ENCODE data around the gene PPP2R5E. TPM values are rescaled to one million over a fixed set of nuclear protein-coding genes. Genes with fewer than 3 reads are reported as not detected.

PPP2R5E gene
- total RNA-seq, 2 donors from 2014 or later: 38.5 to 44.3 TPM

DNA sequence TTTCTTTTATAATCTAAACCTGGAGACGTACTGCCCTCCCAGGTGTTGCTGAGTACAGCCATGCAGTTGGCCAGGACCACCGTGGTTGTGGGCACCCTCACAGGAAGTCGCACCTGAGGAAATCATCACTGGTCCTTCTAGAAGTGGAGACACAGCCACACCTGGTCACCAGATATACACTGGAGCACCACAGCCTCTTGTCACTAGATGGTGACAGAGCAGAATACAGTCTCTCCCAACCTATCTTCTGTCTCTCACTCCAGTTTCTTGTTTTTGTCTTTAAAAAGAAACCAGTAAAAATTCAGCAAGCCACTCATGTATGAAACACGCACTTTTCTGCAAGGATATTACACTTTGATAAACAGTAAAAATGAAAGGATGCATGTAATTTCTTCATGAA, 181.4 kb downstream of the PPP2R5E start:
- no peaks in the 10 kb centered on the region for H3K9me3 ChIP-seq (ENCODE audit: control insufficient read depth, low read length, poor library complexity, severe bottlenecking)
- Mint-ChIP-seq H3K27ac (no peak overlapping the region), H3K4me1 (no peaks in the 10 kb centered on the region), H3K36me3 (ENCODE audit: low read depth) (peaks cover 2% of the 10 kb centered on the region), H3K4me3 (no peak overlapping the region), H3K27me3 (peaks cover 9% of the 10 kb centered on the region)
- ATAC-seq (no peak), DNase-seq (no peak)

DNA sequence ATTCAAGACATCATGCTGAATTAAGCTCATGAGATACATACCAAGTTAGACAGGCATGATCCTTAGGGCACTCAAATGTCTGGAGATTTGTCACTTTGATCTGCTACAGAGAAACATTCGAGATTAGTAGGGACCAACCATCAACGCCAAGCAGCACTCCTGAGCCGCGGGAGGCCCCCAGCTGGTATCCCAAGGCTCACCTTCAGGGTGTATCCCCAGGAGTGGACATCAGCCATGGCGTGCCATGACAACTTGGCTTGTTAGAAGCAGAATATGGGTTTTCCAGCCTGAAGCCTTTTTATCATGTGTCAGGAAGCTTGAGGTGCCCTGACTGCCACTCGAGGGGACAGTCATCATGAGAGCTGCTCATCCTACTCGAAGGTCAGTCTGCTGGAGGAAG, 185.3 kb downstream of the PPP2R5E start:
- no peaks in the 10 kb centered on the region for H3K9me3 ChIP-seq (ENCODE audit: control insufficient read depth, low read length, poor library complexity, severe bottlenecking)
- peaks cover 20% of the 10 kb centered on the region for H3K27me3 Mint-ChIP-seq
- no peak overlapping the region for H3K27ac Mint-ChIP-seq
- H3K36me3 Mint-ChIP-seq (ENCODE audit: low read depth): no peaks in the 10 kb centered on the region
- H3K4me3 Mint-ChIP-seq: no peak overlapping the region
- no peak for ATAC-seq
- DNase-seq: no peak
- no peaks in the 10 kb centered on the region for H3K4me1 Mint-ChIP-seq

DNA sequence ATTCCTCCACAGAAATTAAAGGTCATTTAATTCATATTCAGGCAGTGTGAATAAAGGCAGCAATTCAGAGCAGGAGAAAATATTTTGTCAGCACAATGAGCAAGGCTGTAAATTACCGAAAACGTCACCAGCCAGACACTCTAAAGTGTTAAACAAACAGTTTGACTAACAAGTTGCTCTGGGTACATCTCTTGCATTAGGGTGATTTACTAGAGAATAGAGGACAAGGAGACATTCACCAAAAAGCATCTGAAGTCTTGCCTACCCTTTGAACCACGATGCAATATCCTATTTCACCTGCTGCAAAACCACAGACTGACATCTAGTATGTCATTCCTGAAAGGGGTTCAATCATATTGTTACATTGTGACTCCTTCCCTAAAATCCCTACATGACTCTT, 197.4 kb downstream of the PPP2R5E start:
- Mint-ChIP-seq H3K4me1 (no peaks in the 10 kb centered on the region), H3K27me3 (peaks cover 52% of the 10 kb centered on the region), H3K27ac (no peak overlapping the region), H3K36me3 (ENCODE audit: low read depth) (peaks cover 2% of the 10 kb centered on the region), H3K4me3 (no peak overlapping the region)
- no peaks in the 10 kb centered on the region for H3K9me3 ChIP-seq (ENCODE audit: control insufficient read depth, low read length, poor library complexity, severe bottlenecking)
- DNase-seq (no peak), ATAC-seq (no peak)

DNA sequence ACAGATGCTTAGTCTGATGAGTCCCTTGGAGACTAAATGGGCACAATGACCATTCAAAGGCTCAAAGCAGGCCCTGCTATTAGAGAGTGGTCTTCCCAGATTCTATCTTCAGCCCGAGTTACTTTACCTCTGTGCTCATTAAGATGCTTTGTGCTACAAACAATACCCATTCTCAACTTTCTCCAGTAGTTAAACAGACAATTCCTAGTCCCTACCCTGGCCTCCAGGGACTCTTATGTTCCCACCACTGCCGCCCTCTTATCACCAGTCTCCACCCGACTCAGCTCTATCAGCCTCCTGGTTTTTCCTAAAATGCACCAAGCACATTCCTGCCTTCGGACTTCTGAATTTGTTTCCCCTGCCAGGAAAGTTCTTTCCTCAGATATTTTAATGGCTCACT, 198.8 kb downstream of the PPP2R5E start:
- Mint-ChIP-seq H3K27ac (no peak overlapping the region), H3K27me3 (peaks cover 58% of the 10 kb centered on the region), H3K4me3 (no peak overlapping the region), H3K36me3 (ENCODE audit: low read depth) (peaks cover 2% of the 10 kb centered on the region), H3K4me1 (no peaks in the 10 kb centered on the region)
- H3K9me3 ChIP-seq (ENCODE audit: control insufficient read depth, low read length, poor library complexity, severe bottlenecking): no peaks in the 10 kb centered on the region
- ATAC-seq (no peak), DNase-seq (no peak)

DNA sequence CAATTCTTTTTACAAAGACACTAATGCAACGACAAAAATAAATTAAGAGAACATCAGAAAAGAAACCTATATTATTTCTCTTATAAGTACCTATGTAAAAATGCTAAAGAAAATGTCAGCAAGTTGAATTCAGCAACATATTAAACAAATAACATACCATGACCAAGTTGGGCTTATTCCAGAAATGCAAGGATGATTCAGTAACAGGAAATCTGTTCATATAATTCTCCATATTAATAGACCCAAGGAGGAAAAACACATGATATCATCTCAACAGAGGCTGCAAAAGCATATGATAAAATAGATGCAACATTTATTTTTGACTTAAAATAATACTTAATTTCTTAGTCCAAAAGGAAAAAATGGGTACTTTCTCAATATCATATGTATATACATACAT, 199.3 kb downstream of the PPP2R5E start:
- H3K27me3 Mint-ChIP-seq: peaks cover 58% of the 10 kb centered on the region
- no peaks in the 10 kb centered on the region for H3K4me1 Mint-ChIP-seq
- no peak overlapping the region for H3K27ac Mint-ChIP-seq
- H3K4me3 Mint-ChIP-seq: no peak overlapping the region
- ATAC-seq (no peak), DNase-seq (no peak)
- H3K9me3 ChIP-seq (ENCODE audit: control insufficient read depth, low read length, poor library complexity, severe bottlenecking): no peaks in the 10 kb centered on the region
- H3K36me3 Mint-ChIP-seq (ENCODE audit: low read depth): peaks cover 2% of the 10 kb centered on the region

DNA sequence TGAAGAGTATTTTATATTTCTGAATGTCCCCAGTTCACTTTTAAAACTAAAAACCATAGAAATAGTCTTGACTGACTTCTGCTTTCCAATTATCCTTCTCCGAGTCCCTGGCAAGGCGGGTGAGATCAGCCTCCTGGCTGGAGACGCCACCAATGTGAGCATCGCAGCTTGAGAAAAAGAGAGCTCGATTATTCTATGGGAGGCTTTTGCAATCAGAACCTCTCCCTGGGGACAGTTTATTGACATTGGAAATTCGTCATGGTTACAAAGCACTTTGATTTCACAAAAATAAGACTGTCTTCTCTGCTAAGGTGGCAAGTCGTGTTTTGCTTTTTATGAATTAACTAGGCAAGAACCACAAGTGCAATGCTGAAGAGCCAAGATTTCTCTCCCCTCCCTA, 200.8 kb downstream of the PPP2R5E start:
- no peak overlapping the region for H3K27ac Mint-ChIP-seq
- H3K9me3 ChIP-seq (ENCODE audit: control insufficient read depth, low read length, poor library complexity, severe bottlenecking): no peaks in the 10 kb centered on the region
- ATAC-seq (no peak), DNase-seq (no peak)
- H3K4me1 Mint-ChIP-seq: no peaks in the 10 kb centered on the region
- peaks cover 4% of the 10 kb centered on the region for H3K36me3 Mint-ChIP-seq (ENCODE audit: low read depth)
- peaks cover 55% of the 10 kb centered on the region for H3K27me3 Mint-ChIP-seq
- H3K4me3 Mint-ChIP-seq: no peak overlapping the region

DNA sequence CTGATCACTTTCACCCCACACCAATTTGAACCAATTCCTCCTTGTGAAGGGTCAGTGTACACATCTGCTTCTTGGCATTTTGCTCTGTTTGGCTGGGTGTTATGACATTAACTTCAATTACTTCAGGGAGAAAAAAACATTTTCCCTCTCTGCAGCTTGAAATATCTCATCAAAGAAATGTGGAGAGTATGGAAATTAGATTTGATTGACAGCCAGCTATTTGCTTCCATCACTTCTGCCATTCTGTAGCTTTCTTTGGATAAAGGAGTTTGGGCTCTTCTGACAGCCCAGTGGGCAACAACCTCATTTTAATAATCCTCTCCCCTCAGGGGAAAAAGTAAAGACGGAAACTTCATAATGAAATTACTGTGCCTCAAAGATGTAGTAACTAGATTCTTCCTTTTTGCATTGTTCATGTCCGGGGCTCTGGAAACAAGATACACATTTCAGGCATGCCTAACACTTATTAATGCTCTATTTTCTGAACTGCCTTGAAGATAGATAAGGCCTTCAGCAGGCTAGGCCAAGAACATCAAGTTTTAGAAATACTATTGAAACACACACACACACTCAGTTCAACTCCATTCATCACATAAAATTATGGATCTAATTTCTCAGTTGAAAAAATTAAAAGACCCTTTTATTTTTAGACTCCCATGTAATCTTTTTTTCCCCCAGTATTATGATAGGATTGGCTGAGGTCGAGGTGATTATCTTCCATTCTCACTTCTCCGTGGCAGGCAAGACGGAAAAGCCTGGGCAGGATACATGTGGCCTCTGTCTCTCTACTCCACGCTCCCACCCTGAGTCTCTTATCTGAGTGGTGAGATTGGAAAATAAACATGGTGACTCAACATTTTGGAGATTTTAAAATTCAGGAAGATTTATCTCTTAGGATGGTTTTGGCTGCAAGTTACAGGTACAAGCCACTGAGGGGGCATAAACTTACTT, 214.1 kb downstream of the PPP2R5E start:
- H3K9me3 ChIP-seq (ENCODE audit: control insufficient read depth, low read length, poor library complexity, severe bottlenecking): no peaks in the 10 kb centered on the region
- Mint-ChIP-seq H3K27ac (no peak overlapping the region), H3K4me3 (no peak overlapping the region), H3K4me1 (no peaks in the 10 kb centered on the region), H3K27me3 (peaks cover 15% of the 10 kb centered on the region), H3K36me3 (ENCODE audit: low read depth) (no peaks in the 10 kb centered on the region)
- ATAC-seq: no peak
- DNase-seq: no peak

DNA sequence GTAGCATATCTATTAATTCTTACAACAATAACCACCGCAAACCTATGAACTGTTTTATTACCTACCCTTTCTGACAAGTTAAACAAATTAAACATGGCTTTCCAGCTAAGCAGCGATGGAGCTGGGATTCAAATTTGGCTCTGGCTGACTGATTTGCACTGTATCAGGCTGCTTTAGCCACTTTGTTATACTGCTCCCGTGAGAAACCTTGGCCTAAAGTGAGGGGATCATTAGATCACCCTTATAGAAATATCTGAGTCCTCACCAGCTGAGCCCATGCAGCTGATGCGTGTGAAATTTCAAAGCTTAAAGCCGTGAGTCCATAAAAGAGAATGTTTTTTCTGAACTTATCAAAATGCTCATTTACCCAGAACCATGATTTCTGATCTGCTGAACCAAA, 216.3 kb downstream of the PPP2R5E start:
- Mint-ChIP-seq H3K36me3 (ENCODE audit: low read depth) (no peaks in the 10 kb centered on the region), H3K27ac (no peak overlapping the region), H3K4me1 (no peaks in the 10 kb centered on the region), H3K27me3 (no peaks in the 10 kb centered on the region), H3K4me3 (no peak overlapping the region)
- no peak for ATAC-seq
- DNase-seq: no peak
- no peaks in the 10 kb centered on the region for H3K9me3 ChIP-seq (ENCODE audit: control insufficient read depth, low read length, poor library complexity, severe bottlenecking)

DNA sequence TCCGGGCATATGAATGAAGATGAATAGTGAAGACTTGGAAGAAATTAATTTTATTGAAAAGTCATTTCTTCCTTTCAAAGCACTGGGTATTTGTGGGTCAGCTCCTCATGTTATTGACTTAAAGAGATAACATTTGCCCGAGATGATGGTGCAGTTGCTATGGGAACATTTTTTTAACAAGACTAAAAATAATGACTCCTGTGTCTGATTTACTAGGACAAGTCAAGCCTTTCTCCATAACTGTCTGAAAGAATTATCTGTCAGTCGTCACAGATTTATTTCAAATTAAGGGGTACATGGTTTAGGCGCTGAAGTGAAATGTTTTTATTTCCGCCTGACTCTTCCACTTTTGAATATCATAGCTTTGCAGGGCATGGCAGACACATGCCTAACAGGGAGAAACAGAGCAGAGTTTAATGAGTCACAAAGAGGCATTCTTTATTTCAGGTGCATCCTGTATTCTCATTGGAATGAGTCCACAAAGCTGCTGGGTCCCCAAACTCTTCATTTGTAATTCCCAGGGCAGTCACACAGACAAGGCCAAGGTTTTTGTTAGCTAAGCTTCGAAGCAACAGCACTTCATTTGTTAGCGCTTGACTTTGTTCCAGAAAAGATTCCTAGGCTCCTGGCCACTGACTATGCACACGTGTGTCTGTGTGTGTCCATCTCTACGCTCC, 220.1 kb downstream of the PPP2R5E start:
- Mint-ChIP-seq H3K36me3 (ENCODE audit: low read depth) (no peaks in the 10 kb centered on the region), H3K4me3 (no peak overlapping the region)
- ATAC-seq: no peak

DNA sequence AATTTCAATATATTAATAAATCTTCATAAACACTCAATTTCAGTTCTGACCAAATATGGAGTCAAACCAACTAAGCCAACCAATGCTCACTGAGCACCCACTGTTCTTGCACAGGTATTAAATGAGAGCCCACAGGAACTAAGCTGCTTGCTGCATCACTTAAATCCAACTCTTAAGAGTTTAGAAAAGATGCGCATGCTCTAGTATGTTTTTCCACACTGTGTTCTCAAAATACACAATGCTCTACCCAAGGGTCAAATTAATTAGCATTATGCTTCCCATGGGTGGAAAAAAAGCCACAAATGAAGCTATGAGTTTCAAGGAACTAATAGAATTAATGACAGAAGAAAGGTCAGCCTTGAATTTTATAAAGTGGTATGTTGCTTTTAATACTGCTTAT, 220.7 kb downstream of the PPP2R5E start:
- no peaks in the 10 kb centered on the region for H3K36me3 Mint-ChIP-seq (ENCODE audit: low read depth)
- DNase-seq (no peak), ATAC-seq (no peak)
- no peaks in the 10 kb centered on the region for H3K9me3 ChIP-seq (ENCODE audit: control insufficient read depth, low read length, poor library complexity, severe bottlenecking)
- H3K27ac Mint-ChIP-seq: no peak overlapping the region
- H3K4me3 Mint-ChIP-seq: no peak overlapping the region
- no peaks in the 10 kb centered on the region for H3K4me1 Mint-ChIP-seq
- peaks cover 9% of the 10 kb centered on the region for H3K27me3 Mint-ChIP-seq

More for the DNA sequence above, 220.1 kb downstream of the PPP2R5E start:
- Mint-ChIP-seq H3K27ac (no peak overlapping the region), H3K4me1 (no peaks in the 10 kb centered on the region), H3K27me3 (peaks cover 6% of the 10 kb centered on the region)
- H3K9me3 ChIP-seq (ENCODE audit: control insufficient read depth, low read length, poor library complexity, severe bottlenecking): no peaks in the 10 kb centered on the region
- DNase-seq: no peak

Other genes with a start within 250 kb of the PPP2R5E start
- not detected for gene GPHB5, start 224.4 kb downstream of the PPP2R5E start, total RNA-seq
- gene WDR89, start 98.5 kb upstream of the PPP2R5E start, total RNA-seq: 10 to 100 TPM; 12.1 to 13.5 TPM
- 10 to 100 TPM; 13.6 to 14.2 TPM for gene SGPP1, start 184.7 kb upstream of the PPP2R5E start, total RNA-seq